NCI-H128 (cell line): ENCODE data around the gene NRXN3.

Source experiments
- DNase-seq: peaks from one replicate; lab custom pipeline; 2025; ENCODE audit not compliant: unreplicated experiment; lab: John Stamatoyannopoulos, UW

The NRXN3 gene

GRCh38 chr14:79318371-79318770 lies 1148.2 kb downstream of the NRXN3 start:
- no peak for DNase-seq

- no peak for DNase-seq
Measured at GRCh38 chr14:79320561-79320960, 1150.4 kb downstream of the NRXN3 start.

GRCh38 chr14:79321070-79321469 lies 1150.9 kb downstream of the NRXN3 start:
- DNase-seq: no peak

GRCh38 chr14:79325071-79325470 lies 1154.9 kb downstream of the NRXN3 start:
- no peak for DNase-seq

- DNase-seq: no peak
Measured at GRCh38 chr14:79325557-79325956, 1155.4 kb downstream of the NRXN3 start.

- no peak for DNase-seq
Measured at GRCh38 chr14:79328863-79329262, 1158.7 kb downstream of the NRXN3 start.

- no peak for DNase-seq
Measured at GRCh38 chr14:79331830-79332229, 1161.7 kb downstream of the NRXN3 start.

- DNase-seq: no peak
Measured at GRCh38 chr14:79332504-79333197, 1162.5 kb downstream of the NRXN3 start.

- DNase-seq: no peak
Measured at GRCh38 chr14:79333198-79333546, 1163.0 kb downstream of the NRXN3 start.

GRCh38 chr14:79334272-79334671 lies 1164.1 kb downstream of the NRXN3 start:
- no peak for DNase-seq

- DNase-seq: no peak
Measured at GRCh38 chr14:79337761-79338160, 1167.6 kb downstream of the NRXN3 start.

GRCh38 chr14:79342942-79343341 lies 1172.8 kb downstream of the NRXN3 start:
- DNase-seq: no peak

- no peak for DNase-seq
Measured at GRCh38 chr14:79351011-79351410, 1180.8 kb downstream of the NRXN3 start.

GRCh38 chr14:79352076-79352630 lies 1182.0 kb downstream of the NRXN3 start:
- DNase-seq: no peak

- DNase-seq: no peak
Measured at GRCh38 chr14:79354336-79354735, 1184.2 kb downstream of the NRXN3 start.

GRCh38 chr14:79356040-79356439 lies 1185.9 kb downstream of the NRXN3 start:
- DNase-seq: no peak

GRCh38 chr14:79357307-79357706 lies 1187.1 kb downstream of the NRXN3 start:
- no peak for DNase-seq

- no peak for DNase-seq
Measured at GRCh38 chr14:79363291-79363690, 1193.1 kb downstream of the NRXN3 start.

GRCh38 chr14:79369359-79370332 lies 1199.5 kb downstream of the NRXN3 start:
- no peak for DNase-seq

- no peak for DNase-seq
Measured at GRCh38 chr14:79370969-79371368, 1200.8 kb downstream of the NRXN3 start.

GRCh38 chr14:79373451-79373850 lies 1203.3 kb downstream of the NRXN3 start:
- DNase-seq: no peak

GRCh38 chr14:79375356-79375755 lies 1205.2 kb downstream of the NRXN3 start:
- DNase-seq: no peak
